Tibial artery (tissue), 4 donors: ENCODE measurements around the gene CALHM1.
A peak's percentile ranks its signal among the peaks of the same experiment; 100 is the strongest.

Experiments
- DNase-seq, 2 donors: peaks; one replicate each; pipeline ENCODE4 v3.0.0-alpha.2; 2019
- H3K27ac ChIP-seq, 2 donors: fragments of 200-600 bp; sonication (generic) in 1 of 2; 1 replicate in 1 of 2; 2 replicates in 1 of 2; pipeline ENCODE4 v1.5.1; 2018 to 2019; ENCODE audit warnings: mild to moderate bottlenecking in 1 of 2
- H3K27me3 ChIP-seq, 2 donors: fragments of 200-600 bp; sonication (generic) in 1 of 2; one replicate each; pipeline versions ENCODE4 v1.5.1 to v1.6.0; 2016 to 2019
- H3K36me3 ChIP-seq, 3 donors: fragments of 200-600 bp; sonication (generic) in 2 of 3; one replicate each; pipeline ENCODE4 v1.5.1; 2016 to 2019; ENCODE audit warnings: mild to moderate bottlenecking in 2 of 3
- H3K4me1 ChIP-seq, 4 donors: fragments of 200-600 bp; sonication (generic) in 2 of 4; 1 replicate in 3 of 4; 2 replicates in 1 of 4; pipeline ENCODE4 v1.5.1; 2016 to 2019
- H3K4me3 ChIP-seq, 2 donors: fragments of 200-600 bp; sonication (generic) in 1 of 2; 1 replicate in 1 of 2; 2 replicates in 1 of 2; pipeline ENCODE4 v1.5.1; 2018 to 2019; ENCODE audit warnings: mild to moderate bottlenecking in 2 of 2
- H3K9me3 ChIP-seq, 3 donors: fragments of 200-600 bp; sonication (generic) in 1 of 3; one replicate each; pipeline ENCODE4 v1.5.1; 2016 to 2019
- CTCF ChIP-seq, 2 experiments: fragments of 200-600 bp in 1 of 2; fragments of 450-650 bp in 1 of 2; IDR thresholded peaks; one replicate each; pipeline ENCODE4 v1.5.1; 2017 to 2019; ENCODE audit warnings: antibody characterized with exemption in 2 of 2, mild to moderate bottlenecking in 1 of 2, moderate library complexity in 1 of 2
- intact Hi-C: fragments of 100-400 bp; cut with DNase I; formaldehyde crosslinking; loops from one replicate; pipeline ENCODE4 v1.15.0; 2023; ENCODE audit warnings: low total_unique reads

Gene CALHM1

GRCh38 chr10:103451831-103452505 lies 6.7 kb downstream of the CALHM1 start, which contains the start of gene CALHM2:
TSS of gene CALHM2 (minus strand) at chr10:103452370. CDS start at chr10:103449941, 2,429 bp downstream.
- Histone ChIP-seq H3K27me3 (no peaks in the 10 kb centered on the region), H3K4me3 (peak within 1 kb of the TSS; percentile 70 to 94), H3K27ac (peak within 1 kb of the TSS; percentile 93 to 97), H3K9me3 (no peaks in the 10 kb centered on the region), H3K4me1 (peaks cover 9 to 47% (median 41%) of the 10 kb centered on the region in 4 donors), H3K36me3 (peaks cover 25 to 34% (median 34%) of the 10 kb centered on the region in 3 donors)
- TF ChIP-seq CTCF (IDR thresholded peaks at IDR 0.05), result no peak
- peak; percentile 83 to 89 for DNase-seq
- intact Hi-C loops, result no loop called here

GRCh38 chr10:103451091-103451813 lies 7.4 kb downstream of the CALHM1 start:
- Histone ChIP-seq H3K4me1 (peaks cover 9 to 54% (median 48%) of the 10 kb centered on the region in 4 donors), H3K36me3 (peaks cover 29 to 40% (median 39%) of the 10 kb centered on the region in 3 donors), H3K9me3 (no peaks in the 10 kb centered on the region), H3K4me3 (peak overlapping the region; percentile 70 to 94), H3K27ac (peak overlapping the region; percentile 93 to 97), H3K27me3 (no peaks in the 10 kb centered on the region)
- no peak for TF ChIP-seq CTCF (IDR thresholded peaks at IDR 0.05)
- intact Hi-C loops, result no loop called here
- DNase-seq, result peak; percentile 82 to 90

- peak in 1 of 2 donors; percentile 53 for DNase-seq
- peaks cover 9 to 64% (median 58%) of the 10 kb centered on the region in 4 donors for H3K4me1 ChIP-seq
- no peaks in the 10 kb centered on the region for H3K27me3 ChIP-seq
- no peak for TF ChIP-seq CTCF (IDR thresholded peaks at IDR 0.05)
- H3K27ac ChIP-seq, result peak overlapping the region; percentile 93 to 97
- peak overlapping the region; percentile 70 to 94 for H3K4me3 ChIP-seq
- no peaks in the 10 kb centered on the region for H3K9me3 ChIP-seq
- peaks cover 33 to 46% (median 46%) of the 10 kb centered on the region in 3 donors for H3K36me3 ChIP-seq
- intact Hi-C loops, result no loop called here
These were observed 8.5 kb downstream of the CALHM1 start for GRCh38 chr10:103450201-103450695.

- Histone ChIP-seq H3K27ac (peak overlapping the region; percentile 93 to 97), H3K9me3 (no peaks in the 10 kb centered on the region), H3K27me3 (no peaks in the 10 kb centered on the region), H3K4me1 (peaks cover 9 to 72% (median 65%) of the 10 kb centered on the region in 4 donors), H3K36me3 (peaks cover 41 to 54% (median 54%) of the 10 kb centered on the region in 3 donors), H3K4me3 (peak overlapping the region; percentile 70 to 94)
- intact Hi-C loops, result no loop called here
- DNase-seq, result peak in 1 of 2 donors; percentile 69
- TF ChIP-seq CTCF (IDR thresholded peaks at IDR 0.05), result no peak
These were observed 9.2 kb downstream of the CALHM1 start for GRCh38 chr10:103449208-103450144.

GRCh38 chr10:103448746-103449145 lies 10.0 kb downstream of the CALHM1 start:
- Histone ChIP-seq H3K4me3 (peak overlapping the region; percentile 70 to 94), H3K36me3 (peaks cover 48 to 61% (median 61%) of the 10 kb centered on the region in 3 donors), H3K27me3 (no peaks in the 10 kb centered on the region), H3K9me3 (no peaks in the 10 kb centered on the region), H3K27ac (peak overlapping the region; percentile 93 to 97), H3K4me1 (peaks cover 9 to 79% (median 65%) of the 10 kb centered on the region in 4 donors)
- no peak for TF ChIP-seq CTCF (IDR thresholded peaks at IDR 0.05)
- peak; percentile 87 to 88 for DNase-seq
- intact Hi-C loops, result no loop called here
